T-helper 22 cell (primary cell): Measurements from ENCODE around the gene CACUL1.
"Not testable (repeated sequence)": the region's sequence is repeated elsewhere in the genome, so short reads cannot be mapped to it uniquely, and the experiment has no call there.

ENCODE experiments used
- DNase-seq: peaks from one replicate; pipeline ENCODE4 v3.0.0-alpha.2; 2020; ENCODE audit warnings: low read depth

Gene CACUL1

GRCh38 chr10:118687472-118687871 is 67.3 kb downstream of the CACUL1 start:
- no peak for DNase-seq

- no peak for DNase-seq
These were observed 72.2 kb downstream of the CACUL1 start for GRCh38 chr10:118682533-118682932.

GRCh38 chr10:118680197-118680596 is 74.6 kb downstream of the CACUL1 start:
- no peak for DNase-seq

- no peak for DNase-seq
These were observed 80.4 kb downstream of the CACUL1 start for GRCh38 chr10:118674226-118674919.

- no peak for DNase-seq
These were observed 81.7 kb downstream of the CACUL1 start for GRCh38 chr10:118672766-118673715.

- DNase-seq = no peak
These were observed 82.6 kb downstream of the CACUL1 start for GRCh38 chr10:118672153-118672552.

GRCh38 chr10:118671221-118671620 is 83.5 kb downstream of the CACUL1 start:
- DNase-seq = not testable (repeated sequence)

- no peak for DNase-seq
These were observed 84.2 kb downstream of the CACUL1 start for GRCh38 chr10:118670472-118671124.

GRCh38 chr10:118669835-118670234 is 84.9 kb downstream of the CACUL1 start:
- DNase-seq = no peak

- DNase-seq = no peak
These were observed 85.6 kb downstream of the CACUL1 start for GRCh38 chr10:118669020-118669791.

GRCh38 chr10:118668228-118668952 is 86.4 kb downstream of the CACUL1 start:
- DNase-seq = no peak

GRCh38 chr10:118667732-118668131 is 87.0 kb downstream of the CACUL1 start:
- DNase-seq = no peak

- no peak for DNase-seq
These were observed 88.4 kb downstream of the CACUL1 start for GRCh38 chr10:118666350-118666749.

- no peak for DNase-seq
These were observed 90.4 kb downstream of the CACUL1 start for GRCh38 chr10:118664321-118664720.

GRCh38 chr10:118663176-118663575 is 91.6 kb downstream of the CACUL1 start:
- DNase-seq = no peak

- DNase-seq = no peak
These were observed 92.3 kb downstream of the CACUL1 start for GRCh38 chr10:118662228-118663035.

- DNase-seq = no peak
These were observed 96.0 kb downstream of the CACUL1 start for GRCh38 chr10:118658762-118659161.

GRCh38 chr10:118658168-118658567 is 96.6 kb downstream of the CACUL1 start:
- peak; percentile 24 for DNase-seq

- not testable (repeated sequence) for DNase-seq
These were observed 109.5 kb downstream of the CACUL1 start for GRCh38 chr10:118645294-118645693.

- DNase-seq = no peak
These were observed 112.5 kb downstream of the CACUL1 start for GRCh38 chr10:118642228-118642627.
